Stimulated activated naive CD4-positive, alpha-beta T cell (primary cell): ENCODE results near the gene SCAF1.

Experiments used
- DNase-seq, 6 experiments: peaks; one replicate each; lab custom pipeline; 2025; lab: John Stamatoyannopoulos, UW

SCAF1 gene

DNA sequence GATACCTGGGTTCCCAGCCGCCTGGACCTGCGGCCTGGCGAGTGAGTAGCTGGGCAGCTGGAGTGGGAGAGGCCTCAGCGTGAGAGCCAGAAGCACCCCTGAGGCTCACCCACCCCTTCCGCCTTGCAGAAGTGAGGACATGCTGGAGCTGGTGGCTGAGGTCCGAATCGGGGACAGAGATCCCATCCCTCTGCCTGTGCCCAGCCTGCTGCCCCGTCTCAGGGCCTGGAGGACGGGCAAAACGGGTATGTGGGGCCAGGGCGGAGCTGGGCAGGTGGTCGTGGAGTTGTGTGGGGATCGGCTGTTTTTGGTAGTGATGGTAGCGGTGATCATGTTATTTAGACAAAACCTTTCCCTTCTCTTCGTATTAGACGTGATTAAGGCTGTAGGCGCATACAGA, 4.6 kb downstream of the SCAF1 start:
- DNase-seq = no peak

- DNase-seq = no peak
Observed at GRCh38 chr19:49651029-49651819, 9.2 kb downstream of the SCAF1 start.

GRCh38 chr19:49651820-49652550, 10.0 kb downstream of the SCAF1 start:
- no peak for DNase-seq

- no peak for DNase-seq
Observed at GRCh38 chr19:49652551-49653465, 10.8 kb downstream of the SCAF1 start.

- DNase-seq = no peak
Observed at GRCh38 chr19:49653466-49653806, 11.4 kb downstream of the SCAF1 start.

DNA sequence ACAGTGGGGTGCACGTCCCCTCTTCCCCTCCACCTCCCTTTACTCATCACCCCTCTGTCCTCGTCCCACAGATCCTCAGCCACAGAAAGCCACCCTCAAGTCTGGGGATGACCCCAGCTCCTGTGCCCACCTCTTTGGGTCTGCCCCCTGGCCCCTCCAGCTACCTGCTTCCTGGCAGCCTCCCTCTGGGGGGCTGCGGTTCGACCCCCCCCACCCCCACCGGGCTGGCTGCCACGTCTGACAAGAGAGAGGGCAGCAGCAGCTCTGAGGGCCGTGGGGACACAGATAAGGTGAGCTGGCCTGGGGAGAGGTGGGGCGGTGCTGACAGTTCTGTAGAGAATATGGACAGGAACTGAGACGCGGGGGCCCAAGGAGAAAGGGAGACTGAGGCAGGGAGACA, 12.6 kb downstream of the SCAF1 start:
- no peak for DNase-seq

- no peak for DNase-seq
Observed at GRCh38 chr19:49655570-49656455, 13.8 kb downstream of the SCAF1 start.

GRCh38 chr19:49656456-49657109, 14.6 kb downstream of the SCAF1 start:
- DNase-seq = no peak

GRCh38 chr19:49657493-49658138, 15.6 kb downstream of the SCAF1 start:
- DNase-seq = no peak

GRCh38 chr19:49658139-49658517, 16.1 kb downstream of the SCAF1 start:
- DNase-seq = no peak

DNA sequence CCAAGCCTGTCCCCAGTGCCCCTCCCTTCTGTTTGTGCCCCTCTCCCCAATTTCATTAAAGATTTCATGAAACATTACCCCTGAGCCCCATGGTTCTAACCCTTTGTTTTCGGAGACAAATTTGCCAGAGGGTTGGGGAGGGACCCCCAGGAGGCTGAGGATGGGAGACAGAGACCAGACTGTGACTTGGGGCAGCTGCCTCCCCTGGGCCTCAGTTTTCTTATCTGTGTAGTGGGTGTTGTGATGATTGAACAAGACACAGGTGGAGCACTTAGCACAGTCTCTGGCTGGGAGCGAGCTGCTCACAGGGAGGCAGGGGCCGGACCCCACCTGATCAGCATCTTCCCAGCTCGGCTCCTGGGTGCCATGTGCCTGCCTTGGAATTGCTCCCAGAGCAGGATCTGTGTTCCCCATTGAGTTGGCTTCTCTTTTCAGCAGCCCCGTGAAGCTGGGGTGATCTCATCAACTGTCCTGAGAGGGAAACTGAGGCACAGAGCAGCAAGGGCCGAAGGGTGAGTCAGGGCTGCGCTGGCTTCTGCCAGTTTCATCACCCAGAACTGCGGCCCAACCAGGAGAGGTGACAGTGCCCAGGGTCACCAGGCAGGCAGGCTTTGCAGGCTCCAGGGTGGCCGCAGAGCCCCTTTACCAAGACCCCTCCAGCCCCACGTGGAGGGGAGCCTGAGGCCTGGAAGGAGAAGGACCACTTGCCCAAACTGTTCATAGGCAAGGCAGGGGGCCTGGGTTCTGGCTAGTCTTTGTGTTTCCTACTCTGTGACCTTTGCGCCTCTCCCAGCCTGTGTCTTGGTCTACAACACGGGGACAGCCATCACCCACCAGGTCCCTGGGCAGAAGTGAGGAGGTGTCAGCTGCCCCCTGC, 16.8 kb downstream of the SCAF1 start:
- DNase-seq = no peak

GRCh38 chr19:49660338-49660961, 18.4 kb downstream of the SCAF1 start:
- no peak for DNase-seq

GRCh38 chr19:49662011-49662410, 20.0 kb downstream of the SCAF1 start:
- no peak for DNase-seq

DNA sequence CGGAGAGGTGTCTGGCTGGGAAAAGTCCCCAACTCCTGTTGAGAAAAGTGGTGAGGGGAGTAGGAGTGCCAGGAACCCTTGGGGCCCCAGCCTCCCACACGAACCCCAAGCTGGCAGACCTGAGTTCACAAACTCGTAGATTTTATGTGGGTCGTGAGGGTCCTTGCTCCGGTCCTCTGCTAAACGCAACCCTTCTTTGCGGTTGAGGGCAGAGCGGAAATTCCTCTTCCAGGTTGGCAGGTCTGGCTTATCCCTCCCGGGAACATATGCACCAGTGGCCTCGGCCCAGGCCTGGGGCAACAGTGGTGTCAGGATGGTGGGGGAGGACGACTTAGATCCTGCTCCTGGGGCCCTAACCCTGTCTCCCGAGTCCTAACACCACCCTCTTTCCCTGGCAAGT, 21.2 kb downstream of the SCAF1 start:
- no peak for DNase-seq

DNA sequence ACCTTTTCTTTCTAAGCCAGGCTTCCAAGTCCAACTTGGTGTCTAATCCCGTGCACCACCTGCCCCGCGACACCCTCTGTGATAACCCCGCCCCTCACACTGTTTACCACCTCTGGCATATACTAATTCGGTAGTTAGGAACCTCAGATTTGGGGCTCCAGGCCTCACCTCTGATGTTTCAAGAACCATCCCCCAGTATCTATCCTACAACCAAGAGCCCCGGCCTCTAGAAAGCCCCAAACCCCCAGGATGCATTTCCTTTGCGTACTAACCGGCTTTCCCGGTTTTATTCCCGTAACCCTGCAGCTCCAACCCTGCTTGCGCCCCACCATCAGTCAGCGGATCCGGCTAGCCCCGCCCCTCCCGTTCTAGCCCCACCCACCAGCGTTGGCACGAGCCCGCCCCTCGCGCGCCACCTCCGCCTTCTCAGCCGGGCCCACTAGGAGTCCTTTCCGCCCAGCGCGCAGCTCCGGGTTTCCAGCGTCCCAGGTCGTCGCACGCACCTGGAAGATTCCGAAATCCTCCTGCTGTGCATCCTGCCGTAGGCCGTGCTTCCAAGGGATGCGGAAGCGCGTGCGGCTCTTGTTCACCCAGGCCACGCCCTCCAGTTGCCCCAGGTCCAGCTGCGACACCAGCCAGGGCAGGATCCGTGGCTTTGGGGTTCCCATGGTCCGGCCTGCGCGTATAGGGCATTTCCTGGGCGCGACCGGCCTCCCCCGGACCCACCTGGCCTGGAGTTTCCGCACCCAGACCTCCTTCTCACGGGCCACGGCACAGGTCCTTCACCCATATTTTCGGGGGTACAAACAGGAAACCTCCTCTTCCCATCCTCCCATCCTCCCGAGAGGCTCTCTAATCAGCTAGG, 22.4 kb downstream of the SCAF1 start:
- peak; percentile 84 to 95 (median 90) for DNase-seq

- DNase-seq = peak in 1 of 6 experiments; percentile 52
Observed at GRCh38 chr19:49665036-49665350, 23.0 kb downstream of the SCAF1 start.

- peak; percentile 98 to 100 (median 99) for DNase-seq
Observed at GRCh38 chr19:49665351-49666119, 23.5 kb downstream of the SCAF1 start, which contains the start of the genes BCL2L12 and IRF3. TSS of gene BCL2L12 (plus strand) at chr19:49665933. CDS start at chr19:49666693, 760 bp downstream. TSS of gene IRF3 (minus strand) at chr19:49665857. CDS start at chr19:49664838, 1,019 bp downstream.
